PFSK-1 (cell line): ENCODE results near the gene CUL4A.

ENCODE experiments used
- FOXP2 ChIP-seq: optimal IDR thresholded peaks from 2 replicates; pipeline ENCODE3; 2011; ENCODE audit warnings: borderline replicate concordance, control low read depth, inconsistent platforms; ENCODE audit not compliant: insufficient read depth; ENCODE audit errors: extremely low read length, extremely low read depth
- POLR2AphosphoS5 ChIP-seq: IDR thresholded peaks from 2 replicates; pipeline ENCODE4 v1.6.1; 2012; ENCODE audit warnings: low read depth, mild to moderate bottlenecking, control low read depth, low read length, moderate library complexity
- SIN3A ChIP-seq: IDR thresholded peaks from 2 replicates; pipeline ENCODE4 v1.6.1; 2012; ENCODE audit warnings: mild to moderate bottlenecking, low read length, moderate library complexity, borderline replicate concordance; ENCODE audit not compliant: insufficient read depth
- TAF1 ChIP-seq: IDR thresholded peaks from 2 replicates; pipeline ENCODE4 v1.6.1; 2012; ENCODE audit warnings: low read length, control low read depth, borderline replicate concordance; ENCODE audit not compliant: insufficient read depth
- TF ChIP-seq, protein P1 (sequence below), 2 experiments: IDR thresholded peaks; 2 replicates each; pipeline versions ENCODE4 v1.6.1 to v1.8.0; 2011 to 2012; ENCODE audit warnings: low read depth in 2 of 2, low read length in 2 of 2, control low read depth in 1 of 2, inconsistent platforms in 1 of 2, mild to moderate bottlenecking in 1 of 2, moderate library complexity in 1 of 2; ENCODE audit not compliant: insufficient read depth in 1 of 2

The CUL4A gene

DNA sequence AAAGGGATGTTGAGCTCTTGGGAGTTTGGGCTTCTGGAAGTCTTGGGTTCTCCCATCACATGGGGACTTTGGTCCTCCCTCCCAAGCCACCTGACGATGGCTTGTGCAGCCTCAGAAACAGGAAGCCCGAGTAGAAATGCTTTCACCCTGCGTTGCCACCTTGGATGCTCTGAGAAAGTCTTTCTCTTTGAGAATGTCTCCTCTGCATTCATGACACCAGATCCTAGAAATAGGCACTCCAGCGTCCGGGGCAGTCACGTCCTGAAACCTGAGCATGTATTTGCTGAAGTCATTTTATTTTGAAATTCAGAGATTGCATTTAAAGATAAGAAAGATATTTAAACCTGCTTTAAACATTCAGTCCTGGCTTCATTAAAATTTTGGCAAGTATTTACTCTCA lies 34.4 kb downstream of the CUL4A start:
- TF ChIP-seq SIN3A: no peak
- no peak for TF ChIP-seq POLR2AphosphoS5
- TF ChIP-seq TAF1: no peak
- TF ChIP-seq, protein P1, sequence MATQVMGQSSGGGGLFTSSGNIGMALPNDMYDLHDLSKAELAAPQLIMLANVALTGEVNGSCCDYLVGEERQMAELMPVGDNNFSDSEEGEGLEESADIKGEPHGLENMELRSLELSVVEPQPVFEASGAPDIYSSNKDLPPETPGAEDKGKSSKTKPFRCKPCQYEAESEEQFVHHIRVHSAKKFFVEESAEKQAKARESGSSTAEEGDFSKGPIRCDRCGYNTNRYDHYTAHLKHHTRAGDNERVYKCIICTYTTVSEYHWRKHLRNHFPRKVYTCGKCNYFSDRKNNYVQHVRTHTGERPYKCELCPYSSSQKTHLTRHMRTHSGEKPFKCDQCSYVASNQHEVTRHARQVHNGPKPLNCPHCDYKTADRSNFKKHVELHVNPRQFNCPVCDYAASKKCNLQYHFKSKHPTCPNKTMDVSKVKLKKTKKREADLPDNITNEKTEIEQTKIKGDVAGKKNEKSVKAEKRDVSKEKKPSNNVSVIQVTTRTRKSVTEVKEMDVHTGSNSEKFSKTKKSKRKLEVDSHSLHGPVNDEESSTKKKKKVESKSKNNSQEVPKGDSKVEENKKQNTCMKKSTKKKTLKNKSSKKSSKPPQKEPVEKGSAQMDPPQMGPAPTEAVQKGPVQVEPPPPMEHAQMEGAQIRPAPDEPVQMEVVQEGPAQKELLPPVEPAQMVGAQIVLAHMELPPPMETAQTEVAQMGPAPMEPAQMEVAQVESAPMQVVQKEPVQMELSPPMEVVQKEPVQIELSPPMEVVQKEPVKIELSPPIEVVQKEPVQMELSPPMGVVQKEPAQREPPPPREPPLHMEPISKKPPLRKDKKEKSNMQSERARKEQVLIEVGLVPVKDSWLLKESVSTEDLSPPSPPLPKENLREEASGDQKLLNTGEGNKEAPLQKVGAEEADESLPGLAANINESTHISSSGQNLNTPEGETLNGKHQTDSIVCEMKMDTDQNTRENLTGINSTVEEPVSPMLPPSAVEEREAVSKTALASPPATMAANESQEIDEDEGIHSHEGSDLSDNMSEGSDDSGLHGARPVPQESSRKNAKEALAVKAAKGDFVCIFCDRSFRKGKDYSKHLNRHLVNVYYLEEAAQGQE (IDR thresholded peaks at IDR 0.05; ENCODE audit: insufficient read depth in 1 of 2, low read depth in 2 of 2, low read length in 2 of 2): no peak
- TF ChIP-seq FOXP2: no peak

DNA sequence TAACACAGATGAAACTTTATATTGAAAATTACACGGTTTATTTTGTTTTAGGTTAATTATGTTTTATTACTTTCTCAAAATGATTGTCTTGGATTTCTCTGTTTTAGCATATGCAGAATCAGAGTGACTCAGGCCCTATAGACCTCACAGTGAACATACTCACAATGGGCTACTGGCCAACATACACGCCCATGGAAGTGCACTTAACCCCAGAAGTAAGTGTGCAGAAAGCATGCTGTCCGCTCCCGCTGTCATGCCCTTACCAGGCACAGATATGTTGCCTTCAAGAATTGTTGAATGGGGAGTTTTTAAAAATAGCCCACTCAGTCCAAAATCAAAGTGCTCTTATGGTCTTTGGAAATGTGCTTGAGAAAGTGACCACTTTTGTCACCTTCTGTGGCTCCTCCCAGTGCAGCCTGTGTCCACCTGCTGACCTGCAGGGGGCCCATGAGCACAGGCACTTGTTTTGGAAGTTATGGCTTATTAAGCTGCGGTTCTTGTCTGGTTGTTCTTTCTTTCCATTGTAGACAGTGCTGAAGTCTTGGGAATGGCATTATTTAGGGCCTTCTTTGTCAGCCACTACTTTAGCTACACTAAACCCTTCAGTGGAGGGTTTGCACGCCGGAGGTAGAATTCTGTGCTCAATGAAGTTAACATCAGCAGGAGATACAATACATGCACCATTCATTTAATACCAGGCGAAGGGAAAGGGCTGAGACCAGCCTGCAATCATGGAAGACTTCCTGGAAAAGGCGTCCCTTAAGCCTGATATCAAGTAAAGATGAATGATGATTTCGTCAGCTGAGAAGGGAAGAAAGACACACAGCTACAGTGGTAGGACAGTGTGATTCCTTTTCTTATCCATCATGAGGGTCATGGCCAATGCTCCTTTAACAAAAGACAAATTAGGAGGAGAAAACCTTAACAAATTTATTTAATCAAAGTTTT lies 36.7 kb downstream of the CUL4A start:
- no peak for TF ChIP-seq SIN3A
- TF ChIP-seq FOXP2: no peak
- TF ChIP-seq, protein P1 (IDR thresholded peaks at IDR 0.05; ENCODE audit: insufficient read depth in 1 of 2, low read depth in 2 of 2, low read length in 2 of 2): no peak

DNA sequence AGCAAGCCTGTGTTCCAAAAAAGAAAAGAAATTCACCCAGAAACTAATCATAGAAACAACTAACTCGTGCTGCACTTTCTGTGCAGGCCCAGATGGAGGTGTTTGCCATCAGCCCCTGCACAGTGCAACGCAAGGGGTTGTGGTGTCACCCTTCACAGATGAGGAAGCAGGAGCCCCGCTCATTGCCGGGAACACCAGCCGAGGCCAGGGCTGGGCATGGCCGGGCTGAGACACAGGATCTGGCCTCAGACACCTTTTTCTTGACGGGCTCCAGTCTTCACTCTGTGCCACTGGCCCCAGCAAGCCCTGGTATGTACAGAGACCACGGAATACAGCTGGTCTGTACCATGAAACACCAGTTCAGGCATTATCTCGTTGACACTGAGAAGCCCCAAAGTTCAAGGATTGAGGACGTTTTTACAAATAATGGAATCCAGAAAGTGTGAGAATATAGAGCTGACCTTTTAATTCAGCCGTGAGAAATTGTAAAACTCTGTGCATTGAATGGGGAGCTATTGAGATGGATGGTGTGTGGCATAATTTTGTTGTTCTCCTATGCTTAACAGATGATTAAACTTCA lies 43.2 kb downstream of the CUL4A start:
- TF ChIP-seq, protein P1 (IDR thresholded peaks at IDR 0.05; ENCODE audit: insufficient read depth in 1 of 2, low read depth in 2 of 2, low read length in 2 of 2): no peak
- no peak for TF ChIP-seq SIN3A
- TF ChIP-seq TAF1: no peak
- no peak for TF ChIP-seq FOXP2
- no peak for TF ChIP-seq POLR2AphosphoS5

DNA sequence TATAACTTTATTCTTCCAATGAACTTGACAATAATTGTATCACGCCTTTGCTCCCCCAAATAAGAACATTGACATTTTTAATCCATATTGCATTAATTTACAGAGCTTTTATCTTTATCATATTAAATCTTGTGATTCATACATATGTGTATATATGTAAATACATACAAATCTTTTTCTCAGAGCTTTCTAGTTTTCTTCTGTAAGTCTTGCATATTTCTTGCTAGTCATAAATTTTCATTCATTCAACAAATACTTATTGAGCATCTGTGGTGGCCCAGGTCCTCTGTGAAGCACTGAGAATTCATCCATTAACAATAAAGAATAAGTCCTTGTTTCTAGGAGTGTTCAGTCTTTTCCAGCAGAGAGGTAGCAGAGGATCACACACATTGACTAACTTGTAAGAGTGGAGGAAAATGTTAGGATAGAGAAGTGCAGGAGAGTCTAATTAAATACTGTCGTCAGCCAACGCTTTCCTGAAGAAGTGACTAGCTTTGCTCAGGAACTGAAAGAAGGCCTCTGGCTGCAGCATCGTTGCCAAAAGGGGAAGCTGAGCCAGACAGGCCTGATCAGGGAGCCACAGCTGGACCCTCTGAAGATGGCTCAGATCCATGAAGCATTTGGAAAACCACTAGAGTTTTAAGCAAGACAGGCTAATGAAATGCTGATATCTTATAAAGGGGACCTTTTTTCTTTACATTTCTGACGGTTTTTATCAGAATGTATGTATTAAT lies 49.1 kb downstream of the CUL4A start:
- TF ChIP-seq SIN3A: no peak
- no peak for TF ChIP-seq TAF1
- TF ChIP-seq POLR2AphosphoS5: no peak
- TF ChIP-seq FOXP2: no peak
- TF ChIP-seq, protein P1 (IDR thresholded peaks at IDR 0.05; ENCODE audit: insufficient read depth in 1 of 2, low read depth in 2 of 2, low read length in 2 of 2): no peak
